ENCODE data around the gene SETBP1.

DNA sequence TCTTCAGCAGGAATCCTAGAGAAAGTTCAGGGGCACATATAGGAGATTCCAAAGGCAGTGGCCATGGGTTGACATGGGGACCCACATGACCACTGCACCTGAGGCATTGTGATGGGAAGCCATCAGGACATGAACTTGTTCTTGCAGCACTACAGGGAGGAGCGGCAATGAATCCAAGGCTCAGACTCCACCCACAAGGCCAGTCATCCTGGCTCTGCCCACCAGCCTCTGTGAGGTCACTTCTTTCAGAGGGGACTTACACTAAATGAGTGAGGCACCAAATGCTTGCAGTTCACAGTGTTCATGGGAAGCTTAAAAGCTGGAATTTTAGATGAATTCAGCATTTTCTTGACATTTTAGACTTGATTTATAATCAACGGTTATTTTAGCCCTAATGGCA, 254.2 kb downstream of the SETBP1 start:
- TF ChIP-seq POLR2A (IDR thresholded peaks at IDR 0.05; ENCODE audit: low read depth, low read length) = no peak
- TF ChIP-seq USF2 (IDR thresholded peaks at IDR 0.05; ENCODE audit: low read depth, low read length) = no peak
- TF ChIP-seq MAFK (IDR thresholded peaks at IDR 0.05; ENCODE audit: low read depth, low read length) = no peak
- no peak for TF ChIP-seq NFE2L2 (IDR thresholded peaks at IDR 0.05; ENCODE audit: low read depth, low read length)
- no peak for TF ChIP-seq FOS (IDR thresholded peaks at IDR 0.05; ENCODE audit: low read depth, low read length)
- no peak for TF ChIP-seq RAD21 (IDR thresholded peaks at IDR 0.05; ENCODE audit: low read length)
- TF ChIP-seq, protein P1, sequence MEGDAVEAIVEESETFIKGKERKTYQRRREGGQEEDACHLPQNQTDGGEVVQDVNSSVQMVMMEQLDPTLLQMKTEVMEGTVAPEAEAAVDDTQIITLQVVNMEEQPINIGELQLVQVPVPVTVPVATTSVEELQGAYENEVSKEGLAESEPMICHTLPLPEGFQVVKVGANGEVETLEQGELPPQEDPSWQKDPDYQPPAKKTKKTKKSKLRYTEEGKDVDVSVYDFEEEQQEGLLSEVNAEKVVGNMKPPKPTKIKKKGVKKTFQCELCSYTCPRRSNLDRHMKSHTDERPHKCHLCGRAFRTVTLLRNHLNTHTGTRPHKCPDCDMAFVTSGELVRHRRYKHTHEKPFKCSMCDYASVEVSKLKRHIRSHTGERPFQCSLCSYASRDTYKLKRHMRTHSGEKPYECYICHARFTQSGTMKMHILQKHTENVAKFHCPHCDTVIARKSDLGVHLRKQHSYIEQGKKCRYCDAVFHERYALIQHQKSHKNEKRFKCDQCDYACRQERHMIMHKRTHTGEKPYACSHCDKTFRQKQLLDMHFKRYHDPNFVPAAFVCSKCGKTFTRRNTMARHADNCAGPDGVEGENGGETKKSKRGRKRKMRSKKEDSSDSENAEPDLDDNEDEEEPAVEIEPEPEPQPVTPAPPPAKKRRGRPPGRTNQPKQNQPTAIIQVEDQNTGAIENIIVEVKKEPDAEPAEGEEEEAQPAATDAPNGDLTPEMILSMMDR (conservative IDR thresholded peaks at IDR 0.05; ENCODE audit: low read depth, low read length) = no peak
- TF ChIP-seq MAZ (IDR thresholded peaks at IDR 0.05; ENCODE audit: borderline replicate concordance, low read depth, low read length) = no peak

Data from IMR-90 (cell line).